TTC549 (cell line): ENCODE measurements around the gene E2F8.
A peak's percentile ranks its signal among the peaks of the same experiment; 100 is the strongest.
"Not testable (repeated sequence)": the region's sequence is repeated elsewhere in the genome, so short reads cannot be mapped to it uniquely, and the experiment has no call there.

Experiments used
- FAIRE-seq: peaks from 2 replicates; lab custom pipeline; 2012; peaks lifted over from hg19 to GRCh38; lab: Jason Lieb, UNC

Gene E2F8

GRCh38 chr11:19240420-19241259, at the start of gene E2F8:
Gene E2F8, minus strand, starts transcription at chr11:19240945. Its CDS starts 824 bp downstream, at chr11:19240121.
- peak; percentile 80 for FAIRE-seq

GRCh38 chr11:19290356-19290755, 49.6 kb upstream of the E2F8 start:
- FAIRE-seq, result no peak

GRCh38 chr11:19288256-19288655, 47.5 kb upstream of the E2F8 start:
- no peak for FAIRE-seq

GRCh38 chr11:19286411-19286810, 45.7 kb upstream of the E2F8 start:
- FAIRE-seq, result no peak

GRCh38 chr11:19284881-19285280, 44.1 kb upstream of the E2F8 start:
- no peak for FAIRE-seq

GRCh38 chr11:19283991-19284390, 43.2 kb upstream of the E2F8 start:
- no peak for FAIRE-seq

GRCh38 chr11:19281555-19281954, 40.8 kb upstream of the E2F8 start:
- no peak for FAIRE-seq

GRCh38 chr11:19281041-19281440, 40.3 kb upstream of the E2F8 start:
- no peak for FAIRE-seq

GRCh38 chr11:19279451-19279850, 38.7 kb upstream of the E2F8 start:
- FAIRE-seq, result no peak

- no peak for FAIRE-seq
Measured at GRCh38 chr11:19276859-19277808, 36.4 kb upstream of the E2F8 start.

- no peak for FAIRE-seq
Measured at GRCh38 chr11:19275496-19275895, 34.8 kb upstream of the E2F8 start.

- not testable (repeated sequence) for FAIRE-seq
Measured at GRCh38 chr11:19273219-19273618, 32.5 kb upstream of the E2F8 start.

GRCh38 chr11:19268909-19269308, 28.2 kb upstream of the E2F8 start:
- no peak for FAIRE-seq

GRCh38 chr11:19267567-19267966, 26.8 kb upstream of the E2F8 start:
- no peak for FAIRE-seq

DNA sequence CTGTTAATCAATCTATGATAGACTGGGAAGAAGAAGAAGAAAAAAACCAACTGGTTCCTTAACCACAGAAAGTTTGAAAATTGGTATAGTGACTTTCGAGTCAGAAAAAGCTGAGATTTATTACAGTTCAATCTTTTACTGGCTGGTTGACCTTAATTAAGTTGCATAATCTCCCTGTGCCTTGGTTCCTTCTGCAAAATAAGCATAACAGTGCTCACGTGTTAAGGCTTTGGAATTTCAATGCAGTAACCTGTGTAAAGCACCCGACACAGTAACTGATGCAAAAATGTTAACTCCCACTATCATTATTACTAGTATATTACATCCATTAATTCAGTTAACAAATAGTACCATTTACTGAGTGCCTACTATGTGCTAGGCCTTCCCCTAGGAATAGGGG, 22.6 kb upstream of the E2F8 start:
- FAIRE-seq, result no peak

- FAIRE-seq, result peak; percentile 19
Measured at GRCh38 chr11:19259487-19260345, 19.0 kb upstream of the E2F8 start.

DNA sequence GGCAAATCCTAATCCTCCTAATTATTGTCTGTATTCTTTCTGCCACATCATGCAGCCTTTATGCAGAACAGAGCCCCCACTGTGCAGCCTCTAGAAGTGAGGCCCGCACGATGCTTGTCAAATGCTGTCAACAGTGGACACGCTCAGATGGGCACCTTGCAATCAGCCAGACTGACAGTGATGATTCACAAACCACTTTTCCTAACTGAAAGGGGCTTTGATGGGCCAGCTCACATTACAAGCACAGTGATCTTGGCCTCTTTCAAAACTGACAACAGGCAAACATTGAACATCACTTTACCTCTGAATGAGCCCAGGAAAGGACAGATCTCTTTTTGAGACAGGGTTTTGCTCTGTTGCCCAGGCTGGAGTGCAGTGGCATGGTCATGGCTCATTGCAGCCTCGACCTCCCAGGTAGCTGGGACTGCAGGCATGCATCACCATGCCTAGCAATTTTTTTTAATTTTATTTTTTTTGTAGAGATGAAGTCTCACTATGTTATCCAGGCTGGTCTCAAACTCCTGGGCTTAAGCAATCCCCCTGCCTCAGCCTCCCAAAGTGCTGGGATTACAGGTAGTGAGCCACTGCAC, 18.0 kb upstream of the E2F8 start:
- no peak for FAIRE-seq

- not testable (repeated sequence) for FAIRE-seq
Measured at GRCh38 chr11:19254441-19254840, 13.7 kb upstream of the E2F8 start.

GRCh38 chr11:19253817-19254216, 13.1 kb upstream of the E2F8 start:
- no peak for FAIRE-seq

GRCh38 chr11:19253153-19253745, 12.5 kb upstream of the E2F8 start:
- no peak for FAIRE-seq

GRCh38 chr11:19252394-19253152, 11.8 kb upstream of the E2F8 start:
- no peak for FAIRE-seq
